Heart left ventricle (tissue), 16 donors: ENCODE results near the gene DENND1C. TPM values are rescaled to one million over a fixed set of nuclear protein-coding genes. Genes with fewer than 3 reads are reported as not detected.
A peak's percentile ranks its signal among the peaks of the same experiment; 100 is the strongest.
"Not testable (repeated sequence)": the region's sequence is repeated elsewhere in the genome, so short reads cannot be mapped to it uniquely, and the experiment has no call there.

Source experiments
- ATAC-seq, 4 donors: fragments of 200-7000 bp; cut with Tn5 transposase; one replicate each; pipeline ENCODE4 v1.9.1; 2020 to 2022; ENCODE audit warnings: moderate library complexity in 4 of 4, mild to moderate bottlenecking in 3 of 4, moderate number of reproducible peaks in 1 of 4
- DNase-seq, 5 donors: peaks; one replicate each; pipeline ENCODE4 v3.0.0-alpha.2; 2020
- H3K27ac ChIP-seq, 12 donors: fragments of 200-600 bp; sonication (generic) in 4 of 12; one replicate each; pipeline versions ENCODE4 v1.5.0 to v1.8.0; 2016 to 2022; ENCODE audit warnings: mild to moderate bottlenecking in 2 of 12
- H3K27me3 ChIP-seq, 9 donors: fragments of 200-600 bp; sonication (generic) in 2 of 9; one replicate each; pipeline versions ENCODE4 v1.5.1 to v1.8.0; 2016 to 2022; ENCODE audit warnings: mild to moderate bottlenecking in 3 of 9
- H3K36me3 ChIP-seq, 9 donors: fragments of 200-600 bp; sonication (generic) in 2 of 9; one replicate each; pipeline versions ENCODE4 v1.5.0 to v1.8.0; 2018 to 2022; ENCODE audit warnings: mild to moderate bottlenecking in 2 of 9
- H3K4me1 ChIP-seq, 12 donors: fragments of 200-600 bp; sonication (generic) in 4 of 12; one replicate each; pipeline versions ENCODE4 v1.5.0 to v1.8.0; 2016 to 2022; ENCODE audit warnings: mild to moderate bottlenecking in 3 of 12
- H3K4me3 ChIP-seq, 12 donors: fragments of 200-600 bp; sonication (generic) in 4 of 12; one replicate each; pipeline versions ENCODE4 v1.5.0 to v1.8.0; 2017 to 2022; ENCODE audit warnings: mild to moderate bottlenecking in 9 of 12, moderate library complexity in 4 of 12
- H3K9me3 ChIP-seq, 12 donors: fragments of 200-600 bp; sonication (generic) in 4 of 12; one replicate each; pipeline versions ENCODE4 v1.5.0 to v1.8.0; 2016 to 2022; ENCODE audit warnings: mild to moderate bottlenecking in 1 of 12
- POLR2A ChIP-seq, 2 donors: fragments of 450-650 bp; IDR thresholded peaks; one replicate each; pipeline ENCODE4 v1.6.1; 2017; ENCODE audit warnings: antibody characterized with exemption in 2 of 2, mild to moderate bottlenecking in 2 of 2, moderate library complexity in 2 of 2
- WGBS, 4 donors: extraction: QIAGEN DNeasy Blood & Tissue Kit in 2 of 4; methylation state at CpG; one replicate each; pipeline versions ENCODE4 v1.1.5 to v1.1.7; 2013 to 2018; 5-methylcytosine and 5-hydroxymethylcytosine counted together
- intact Hi-C, 10 donors: fragments of 100-400 bp; cut with DNase I; formaldehyde crosslinking; loops; one replicate each; pipeline versions ENCODE4 v1.11.1 to v1.14.2; 2022
- polyA plus RNA-seq, 2 donors: library from polyadenylated mRNA; stranded (reverse); fragments of 200-250 nt; gene quantifications; one replicate each; pipeline ENCODE4 v1.2.3, GENCODE V29; 2013
- total RNA-seq, 9 donors: library from RNA; depleted of rRNA in 2 of 9; stranded (reverse); fragments of >200 nt in 2 of 9; fragmentation: NEBNext Ultra II Directional in 3 of 9; extraction: Animal tissue kit (Norgen Biotek cat#: 25700) in 3 of 9; gene quantifications; one replicate each; pipeline versions ENCODE4 v1.1.0 to v1.2.4, GENCODE V29; 2016 to 2023
- TF ChIP-seq, protein P1 (sequence below), 12 donors: fragments of 200-600 bp; sonication (generic) in 4 of 12; IDR thresholded peaks; one replicate each; pipeline versions ENCODE4 v1.5.0 to v1.8.0; 2018 to 2022; ENCODE audit warnings: antibody characterized with exemption in 12 of 12, mild to moderate bottlenecking in 5 of 12
- donor health status: ischemic (EF 13 %, LVEDD 7.1; RV severe dilation, severe dysfunction).
- donor health status: healthy with polysubstance abuse.
- donor health status: DM: no; HTN: yes; CAD: no.
- donor health status: DM: no; HTN: no; CAD: no.
- donor health status: ischemic (EF 25% LVEDD 6.9; RV normal size, moderate dysfunction).
- donor health status: ischemic (EF 25% LVEDD 5.7; RV mildly dilated, moderate dysfunction).
- donor health status: healthy.
- donor health status: DM: yes; HTN: yes; CAD: no.
- donor health status: ischemic (EF 35%, LVEDD 5.7; RV mildly dilated, moderate dysfunction).
- donor health status: nonischemic (EF 11% LVEDD 7.7; RV severe dilation, severe dysfunction).
- donor health status: DM: yes; HTN: yes; CAD: no.
- donor health status: PGD.
- donor health status: ischemic (EF 29% LVEDD 5.4; RV normal size, mild dysfunction).
- donor health status: nonischemic (EF 23%, LVEDD 6.1; RV moderate dilation, normal function).

Gene DENND1C
- total and polyA plus RNA-seq, 11 donors, result 0.17 to 9.5 (median 0.45) TPM

DNA sequence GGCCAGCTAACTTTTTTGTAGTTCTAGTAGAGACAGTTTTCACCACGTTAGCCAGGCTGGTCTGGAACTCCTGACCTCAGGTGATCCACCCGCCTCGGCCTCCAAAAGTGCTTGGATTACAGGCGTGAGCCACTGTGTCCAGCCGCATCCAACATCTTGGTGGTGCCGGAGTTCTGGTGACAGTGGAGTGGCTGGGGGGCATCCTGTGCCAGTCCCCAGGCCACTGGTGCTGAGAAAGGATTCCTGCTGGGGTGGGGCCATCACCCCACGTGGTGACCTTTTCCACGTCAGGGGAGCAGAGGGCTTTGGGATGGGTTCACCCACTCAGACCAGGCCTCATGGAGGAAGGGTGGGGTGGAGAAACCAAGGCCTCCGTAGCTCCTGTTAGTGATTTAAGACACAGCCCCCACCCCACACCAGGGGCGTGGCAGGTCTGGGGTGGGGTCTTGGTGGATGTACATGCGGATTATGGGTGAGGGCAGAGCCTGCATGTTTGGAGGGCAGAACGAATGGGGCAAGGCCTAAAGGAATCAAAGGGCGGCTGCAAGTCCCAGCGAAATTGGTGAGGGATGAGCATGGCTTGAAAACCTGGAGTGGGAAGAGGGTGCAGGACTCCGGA, 33.4 kb upstream of the DENND1C start:
- WGBS, 4 donors, result 86 to 89% (median 86%) methylated on average over 15 of the region's 15 CpGs
- Histone ChIP-seq H3K4me1 (peaks cover 0 to 19% (median 6%) of the 10 kb centered on the region in 12 donors), H3K27ac (no peak overlapping the region), H3K9me3 (no peaks in the 10 kb centered on the region), H3K36me3 (no peaks in the 10 kb centered on the region), H3K27me3 (no peaks in the 10 kb centered on the region), H3K4me3 (no peak overlapping the region)
- intact Hi-C loops, result loop anchor here in 9 of 10 donors (5.0 to 10.0 kb wide), 4 partner anchors 117 to 347 kb away; partner anchors contain the start of genes GPR108 (in 8 of the 9) and TRIP10 (in 8 of the 9)
- ATAC-seq, result no peak
- no peak for DNase-seq
- TF ChIP-seq POLR2A (IDR thresholded peaks at IDR 0.05), result no peak
- TF ChIP-seq, protein P1, sequence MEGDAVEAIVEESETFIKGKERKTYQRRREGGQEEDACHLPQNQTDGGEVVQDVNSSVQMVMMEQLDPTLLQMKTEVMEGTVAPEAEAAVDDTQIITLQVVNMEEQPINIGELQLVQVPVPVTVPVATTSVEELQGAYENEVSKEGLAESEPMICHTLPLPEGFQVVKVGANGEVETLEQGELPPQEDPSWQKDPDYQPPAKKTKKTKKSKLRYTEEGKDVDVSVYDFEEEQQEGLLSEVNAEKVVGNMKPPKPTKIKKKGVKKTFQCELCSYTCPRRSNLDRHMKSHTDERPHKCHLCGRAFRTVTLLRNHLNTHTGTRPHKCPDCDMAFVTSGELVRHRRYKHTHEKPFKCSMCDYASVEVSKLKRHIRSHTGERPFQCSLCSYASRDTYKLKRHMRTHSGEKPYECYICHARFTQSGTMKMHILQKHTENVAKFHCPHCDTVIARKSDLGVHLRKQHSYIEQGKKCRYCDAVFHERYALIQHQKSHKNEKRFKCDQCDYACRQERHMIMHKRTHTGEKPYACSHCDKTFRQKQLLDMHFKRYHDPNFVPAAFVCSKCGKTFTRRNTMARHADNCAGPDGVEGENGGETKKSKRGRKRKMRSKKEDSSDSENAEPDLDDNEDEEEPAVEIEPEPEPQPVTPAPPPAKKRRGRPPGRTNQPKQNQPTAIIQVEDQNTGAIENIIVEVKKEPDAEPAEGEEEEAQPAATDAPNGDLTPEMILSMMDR (IDR thresholded peaks at IDR 0.05), result no peak

DNA sequence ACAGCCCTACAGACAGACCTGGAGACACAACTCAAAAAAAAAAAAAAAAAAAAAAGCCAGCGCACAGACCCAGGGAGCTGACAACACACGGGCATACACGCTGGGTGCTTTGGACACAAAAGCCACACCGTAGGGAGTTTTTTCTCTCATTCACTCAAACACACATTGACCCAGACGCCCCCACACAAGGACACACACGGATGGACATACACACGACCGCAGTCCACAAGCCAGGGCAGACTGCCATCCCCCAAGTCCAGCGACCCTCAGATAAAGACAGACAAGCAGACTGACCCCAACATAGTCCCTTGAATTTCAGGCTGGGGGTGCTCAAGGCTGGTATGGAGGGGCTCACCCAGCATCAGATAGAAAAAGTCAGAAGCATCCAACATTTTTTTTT, 32.5 kb upstream of the DENND1C start:
- H3K36me3 ChIP-seq, result no peaks in the 10 kb centered on the region
- H3K4me1 ChIP-seq, result peaks cover 0 to 22% (median 6%) of the 10 kb centered on the region in 12 donors
- no peaks in the 10 kb centered on the region for H3K27me3 ChIP-seq
- H3K27ac ChIP-seq, result no peak overlapping the region
- ATAC-seq, result no peak
- intact Hi-C loops, result loop anchor here in 6 of 10 donors (10.0 kb wide), 1 partner anchor 221 kb away; the partner anchor contains the start of genes GPR108 (in 6 of the 6) and TRIP10 (in 6 of the 6)
- no peak for DNase-seq
- H3K9me3 ChIP-seq, result no peaks in the 10 kb centered on the region
- TF ChIP-seq POLR2A (IDR thresholded peaks at IDR 0.05), result no peak
- TF ChIP-seq, protein P1 (IDR thresholded peaks at IDR 0.05), result no peak
- no peak overlapping the region for H3K4me3 ChIP-seq
- WGBS, 4 donors, result 71 to 75% (median 72%) methylated on average over 9 of the region's 9 CpGs

DNA sequence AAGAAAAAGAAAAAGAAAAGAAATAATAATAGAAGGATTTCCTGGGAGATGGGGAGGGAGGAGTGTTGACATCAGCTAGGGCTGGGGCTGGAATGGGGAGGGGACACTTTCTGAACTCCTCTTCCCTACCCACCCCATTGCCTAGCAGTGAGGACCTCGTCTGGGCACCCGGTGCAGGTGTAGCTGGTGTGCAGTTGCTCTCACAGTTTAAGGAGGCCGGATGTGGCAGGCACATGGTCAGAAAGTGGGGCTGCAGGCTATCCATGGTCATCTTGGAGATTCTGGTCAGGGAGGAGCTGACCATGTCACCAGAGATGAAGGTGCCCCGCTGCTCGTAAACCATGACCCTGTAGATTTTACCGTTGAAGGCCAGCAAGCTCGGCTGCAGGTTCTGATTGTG, 29.0 kb upstream of the DENND1C start:
- no peak for ATAC-seq
- Histone ChIP-seq H3K27me3 (no peaks in the 10 kb centered on the region), H3K9me3 (no peaks in the 10 kb centered on the region), H3K4me3 (no peak overlapping the region), H3K27ac (no peak overlapping the region), H3K4me1 (peaks cover 0 to 6% (median 0%) of the 10 kb centered on the region in 12 donors), H3K36me3 (no peaks in the 10 kb centered on the region)
- WGBS, 4 donors, result 87 to 93% (median 89%) methylated on average over 7 of the region's 7 CpGs
- intact Hi-C loops, result loop anchor here in 6 of 10 donors (10.0 kb wide), 1 partner anchor 224 kb away; the partner anchor contains the start of genes GPR108 (in 6 of the 6) and TRIP10 (in 6 of the 6)
- TF ChIP-seq, protein P1 (IDR thresholded peaks at IDR 0.05), result no peak
- no peak for TF ChIP-seq POLR2A (IDR thresholded peaks at IDR 0.05)
- no peak for DNase-seq

DNA sequence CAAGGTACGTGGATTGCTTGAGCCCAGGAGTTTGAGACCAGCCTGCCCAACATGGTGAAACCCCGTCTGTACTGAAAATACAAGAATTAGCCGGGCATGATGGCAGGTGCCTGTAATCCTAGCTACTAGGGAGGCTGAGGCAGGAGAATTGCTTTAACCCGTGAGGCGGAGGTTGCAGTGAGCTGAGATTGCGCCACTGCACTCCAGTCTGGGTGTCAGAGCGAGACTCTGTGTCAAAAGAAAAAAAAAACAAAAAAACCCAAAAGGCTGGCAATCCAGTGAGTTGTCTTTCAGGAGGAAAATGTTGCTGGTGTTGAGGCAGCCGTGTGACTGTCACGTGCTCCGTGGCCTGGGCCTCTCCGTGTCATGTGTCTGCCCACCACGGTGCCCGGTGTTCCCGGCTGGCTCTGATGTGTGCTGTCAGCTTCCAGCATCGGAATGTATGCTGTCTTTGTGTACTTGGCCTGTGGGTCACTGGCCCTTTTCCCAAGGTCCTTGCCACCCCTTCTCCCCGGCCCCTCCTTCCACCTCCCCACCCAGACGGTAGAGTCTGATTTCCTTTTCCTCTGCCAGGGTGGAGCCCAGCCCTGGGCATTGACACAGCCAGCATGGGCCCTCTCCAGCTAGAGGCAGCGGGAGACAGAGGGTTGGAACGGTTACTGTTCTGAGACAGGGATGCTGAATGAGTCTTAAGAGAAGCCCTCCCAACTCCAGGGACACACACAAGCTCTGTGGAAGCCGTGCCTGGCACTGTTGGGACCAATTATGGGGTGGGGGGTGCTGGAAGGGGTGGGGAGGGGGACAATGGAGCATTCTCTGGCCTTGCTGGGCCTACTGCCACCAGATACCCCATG, 27.8 kb upstream of the DENND1C start:
- H3K27ac ChIP-seq, result no peak overlapping the region
- 57 to 66% (median 62%) methylated on average over 20 of the region's 20 CpGs for WGBS, 4 donors
- peaks cover 0 to under 1% (median 0%) of the 10 kb centered on the region in 9 donors for H3K27me3 ChIP-seq
- no peaks in the 10 kb centered on the region for H3K9me3 ChIP-seq
- intact Hi-C loops, result no loop called here
- peak in 1 of 5 donors; percentile 40 for DNase-seq
- peaks cover 0 to 6% (median 0%) of the 10 kb centered on the region in 12 donors for H3K4me1 ChIP-seq
- H3K4me3 ChIP-seq, result no peak overlapping the region
- peak; percentile 26 to 69 (median 62) for ATAC-seq
- no peaks in the 10 kb centered on the region for H3K36me3 ChIP-seq
- TF ChIP-seq, protein P1 (IDR thresholded peaks at IDR 0.05), result no peak
- no peak for TF ChIP-seq POLR2A (IDR thresholded peaks at IDR 0.05)

DNA sequence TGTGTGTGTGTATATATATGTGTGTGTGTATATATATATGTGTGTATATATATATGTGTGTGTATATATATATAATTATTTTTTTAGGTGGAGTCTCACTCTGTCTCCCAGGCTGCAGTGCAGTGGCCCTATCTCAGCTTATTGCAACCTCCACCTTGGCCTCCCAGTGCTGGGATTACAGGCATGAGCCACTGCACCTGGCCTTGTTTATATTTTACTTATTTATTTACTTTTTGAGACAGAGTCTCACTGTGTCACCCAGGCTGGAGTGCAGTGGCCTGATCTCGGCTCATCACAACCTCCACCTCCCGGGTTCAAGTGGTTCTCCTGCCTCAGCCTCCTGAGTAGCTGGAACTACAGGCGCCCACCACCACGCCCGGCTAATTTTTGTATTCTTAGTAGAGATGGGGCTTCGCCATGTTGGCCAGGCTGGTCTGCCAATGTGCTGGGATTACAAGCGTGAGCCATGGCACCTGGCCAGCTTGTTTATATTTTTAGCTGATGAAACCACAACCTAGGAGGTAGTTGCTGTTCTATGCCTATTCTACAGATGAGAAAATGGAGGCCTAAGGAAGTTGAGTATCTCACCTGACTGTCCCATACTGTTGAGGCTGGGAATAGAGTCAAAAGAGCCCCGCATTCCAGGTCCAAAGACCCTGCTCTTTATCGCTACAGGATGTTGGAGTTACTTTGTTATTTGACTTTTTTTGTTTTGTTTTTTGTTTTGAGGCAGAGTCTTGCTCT, 26.6 kb upstream of the DENND1C start:
- ATAC-seq, H3K27ac ChIP-seq, H3K9me3 ChIP-seq, H3K4me3 ChIP-seq, DNase-seq, H3K4me1 ChIP-seq, H3K36me3 ChIP-seq, intact Hi-C loops: not testable (repeated sequence)
- H3K27me3 ChIP-seq, result peaks cover 0 to 12% (median 3%) of the 10 kb centered on the region in 9 donors
- WGBS, 4 donors, result 84 to 89% (median 87%) methylated on average over 9 of the region's 9 CpGs
